SH-SY5Y (cell line): Measurements from ENCODE around the gene GPR62.

Experiments used
- GATA2 ChIP-seq: IDR thresholded peaks from 2 replicates; pipeline ENCODE4 v1.6.1; 2011; ENCODE audit warnings: mild to moderate bottlenecking, low read depth, low read length
- GATA3 ChIP-seq: IDR thresholded peaks from 2 replicates; pipeline ENCODE4 v1.6.1; 2011; ENCODE audit warnings: low read depth, mild to moderate bottlenecking, low read length, moderate library complexity

DNA sequence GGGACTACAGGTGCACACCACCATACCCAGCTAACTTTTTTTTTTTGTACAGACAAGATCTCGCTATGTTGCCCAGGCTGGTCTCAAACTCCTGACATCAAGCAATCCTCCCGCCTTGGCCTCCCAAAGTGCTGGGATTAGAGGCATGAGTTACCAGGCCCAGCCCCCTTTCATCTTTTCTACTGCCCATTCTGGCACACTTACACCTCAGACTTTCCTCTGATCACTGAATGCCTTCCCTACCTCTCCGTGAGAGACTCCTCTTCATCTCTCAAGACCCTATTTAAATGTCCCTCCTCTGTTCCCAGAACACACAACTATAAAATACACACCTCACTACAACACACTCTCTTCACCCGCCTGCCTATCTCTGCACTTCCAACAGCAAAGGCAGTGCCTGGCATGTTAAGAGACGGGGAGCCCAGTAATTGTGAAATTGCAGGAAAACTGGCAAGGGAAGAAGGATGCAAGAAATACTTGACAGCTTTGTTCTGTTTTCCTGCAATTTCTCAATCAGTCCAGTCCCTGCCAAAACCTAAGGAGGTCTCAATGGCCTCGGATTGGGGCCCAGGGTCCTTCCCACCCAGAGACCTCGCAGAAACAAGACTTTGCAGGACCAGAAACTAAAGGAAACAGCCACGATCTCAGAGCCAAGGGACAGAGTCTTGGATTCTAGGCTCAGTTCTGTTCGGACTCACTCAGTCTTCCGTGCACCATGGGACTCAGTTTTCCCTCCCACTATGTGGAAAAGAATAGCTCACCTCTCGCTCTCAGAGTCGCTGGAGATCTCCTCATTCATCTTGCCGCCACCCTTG lies 14.3 kb upstream of the GPR62 start:
- TF ChIP-seq GATA2: no peak
- no peak for TF ChIP-seq GATA3
